GM18907 (cell line): Measurements from ENCODE around the gene RASSF7.

Experiments used
- ATAC-seq: cut with Tn5 transposase; IDR thresholded peaks from one replicate; pipeline ENCODE4 v1.9.1; 2021; ENCODE audit warnings: mild to moderate bottlenecking, moderate library complexity; ENCODE audit not compliant: unreplicated experiment

RASSF7 gene

DNA sequence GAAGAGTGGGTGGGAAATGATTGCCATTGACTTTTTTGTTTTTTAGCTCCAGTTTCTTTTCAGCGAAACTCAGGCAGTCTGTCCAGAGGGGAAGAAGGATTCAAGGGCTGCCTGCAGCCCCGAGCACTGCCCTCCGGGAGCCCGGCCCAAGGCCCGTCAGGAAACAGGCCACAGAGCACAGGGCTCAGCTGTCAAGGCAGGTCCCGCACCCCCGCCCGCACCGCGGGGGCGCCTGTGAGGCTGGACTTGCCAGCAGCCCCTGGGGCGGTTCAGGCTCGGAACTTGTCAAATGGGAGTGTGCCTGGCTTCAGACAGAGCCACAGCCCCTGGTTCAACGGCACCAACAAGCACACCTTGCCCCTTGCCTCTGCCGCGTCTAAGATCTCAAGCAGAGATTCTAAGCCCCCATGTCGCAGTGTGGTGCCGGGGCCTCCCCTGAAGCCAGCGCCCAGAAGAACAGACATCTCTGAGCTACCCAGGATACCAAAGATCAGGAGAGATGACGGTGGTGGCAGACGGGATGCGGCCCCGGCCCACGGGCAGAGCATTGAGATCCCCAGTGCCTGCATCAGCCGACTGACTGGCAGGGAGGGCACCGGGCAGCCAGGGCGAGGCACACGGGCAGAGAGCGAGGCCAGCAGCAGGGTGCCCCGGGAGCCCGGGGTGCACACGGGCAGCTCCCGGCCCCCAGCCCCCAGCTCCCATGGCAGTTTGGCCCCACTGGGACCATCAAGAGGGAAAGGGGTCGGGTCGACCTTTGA lies 46.4 kb downstream of the RASSF7 start:
- no peak for ATAC-seq

DNA sequence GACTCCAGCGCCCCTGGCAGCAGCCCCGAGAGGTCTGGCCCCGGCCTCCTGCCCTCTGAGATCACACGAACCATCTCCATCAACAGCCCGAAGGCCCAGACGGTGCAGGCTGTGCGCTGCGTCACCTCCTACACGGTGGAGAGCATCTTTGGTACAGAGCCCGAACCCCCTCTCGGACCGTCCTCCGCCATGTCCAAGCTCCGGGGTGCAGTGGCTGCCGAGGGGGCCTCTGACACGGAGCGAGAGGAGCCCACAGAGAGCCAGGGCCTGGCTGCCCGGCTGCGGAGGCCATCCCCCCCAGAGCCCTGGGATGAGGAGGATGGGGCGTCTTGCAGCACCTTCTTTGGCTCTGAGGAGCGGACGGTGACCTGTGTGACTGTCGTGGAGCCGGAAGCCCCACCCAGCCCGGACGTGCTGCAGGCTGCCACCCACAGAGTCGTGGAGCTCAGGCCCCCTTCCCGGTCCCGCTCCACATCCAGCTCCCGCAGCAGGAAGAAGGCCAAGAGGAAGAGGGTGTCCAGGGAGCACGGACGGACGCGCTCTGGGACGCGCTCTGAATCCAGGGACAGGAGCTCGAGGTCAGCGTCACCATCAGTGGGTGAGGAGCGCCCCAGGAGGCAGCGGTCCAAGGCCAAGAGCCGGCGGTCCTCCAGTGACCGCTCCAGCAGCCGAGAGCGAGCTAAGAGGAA lies 47.3 kb downstream of the RASSF7 start:
- no peak for ATAC-seq

DNA sequence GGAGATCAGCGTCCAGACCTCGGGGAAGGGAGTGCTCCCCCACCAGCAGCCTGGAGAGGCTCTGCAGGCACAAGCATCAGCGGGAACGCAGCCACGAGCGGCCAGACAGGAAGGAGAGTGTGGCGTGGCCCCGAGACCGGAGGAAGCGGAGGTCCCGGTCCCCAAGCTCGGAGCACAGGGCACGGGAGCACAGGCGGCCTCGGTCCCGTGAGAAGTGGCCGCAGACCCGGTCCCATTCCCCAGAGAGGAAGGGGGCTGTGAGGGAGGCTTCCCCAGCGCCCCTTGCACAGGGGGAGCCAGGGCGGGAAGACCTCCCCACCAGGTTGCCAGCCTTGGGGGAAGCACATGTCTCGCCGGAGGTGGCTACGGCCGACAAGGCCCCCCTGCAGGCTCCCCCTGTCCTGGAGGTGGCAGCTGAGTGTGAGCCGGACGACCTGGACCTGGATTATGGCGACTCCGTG lies 48.1 kb downstream of the RASSF7 start:
- no peak for ATAC-seq

GRCh38 chr11:609341-609811 lies 48.6 kb downstream of the RASSF7 start:
- no peak for ATAC-seq

GRCh38 chr11:610146-610801 lies 49.5 kb downstream of the RASSF7 start:
- ATAC-seq: no peak

DNA sequence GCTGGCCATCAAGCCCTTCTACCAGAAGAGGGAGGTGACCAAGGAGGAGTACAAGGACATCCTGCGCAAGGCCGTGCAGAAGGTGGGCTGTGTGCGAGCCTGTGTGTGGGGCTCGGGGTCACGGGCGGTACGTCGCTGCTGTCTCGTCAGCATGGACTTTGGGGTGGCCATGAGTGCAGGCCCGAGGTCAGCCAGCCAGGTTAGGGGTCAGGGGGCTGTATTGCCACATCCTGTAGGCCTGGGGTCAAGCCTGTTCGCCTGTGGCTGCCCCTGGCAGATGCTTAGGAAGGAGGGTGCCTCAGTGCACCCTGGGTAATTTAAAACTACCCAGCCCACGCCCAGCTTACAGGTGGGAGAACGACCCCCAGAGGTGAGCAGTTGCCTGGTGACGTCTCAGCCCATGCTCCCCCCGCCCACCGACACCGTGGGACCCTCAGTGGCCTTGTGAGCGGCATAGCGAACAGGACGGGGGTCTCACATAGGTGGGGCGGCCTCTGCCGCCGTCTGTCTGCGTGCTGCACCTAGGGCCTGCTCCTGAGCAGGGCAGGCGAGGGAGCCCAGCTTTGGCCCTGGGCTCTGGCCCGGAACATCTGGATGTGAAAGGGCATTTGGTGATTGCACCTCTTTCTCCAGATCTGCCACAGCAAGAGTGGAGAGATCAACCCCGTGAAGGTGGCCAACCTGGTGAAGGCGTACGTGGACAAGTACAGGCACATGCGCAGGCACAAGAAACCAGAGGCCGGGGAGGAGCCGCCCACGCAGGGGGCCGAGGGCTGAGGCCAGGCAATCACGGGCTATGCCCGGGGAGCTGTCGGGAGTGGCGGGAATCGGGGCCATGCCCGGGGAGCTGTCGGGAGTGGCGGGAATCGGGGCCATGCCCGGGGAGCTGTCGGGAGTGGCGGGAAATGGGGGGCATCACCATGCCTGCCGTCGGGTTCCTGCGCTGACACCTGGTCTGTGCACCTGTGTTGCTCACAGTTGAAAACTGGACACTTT lies 50.5 kb downstream of the RASSF7 start:
- no peak for ATAC-seq

GRCh38 chr11:612201-612960 lies 51.6 kb downstream of the RASSF7 start:
- no peak for ATAC-seq

DNA sequence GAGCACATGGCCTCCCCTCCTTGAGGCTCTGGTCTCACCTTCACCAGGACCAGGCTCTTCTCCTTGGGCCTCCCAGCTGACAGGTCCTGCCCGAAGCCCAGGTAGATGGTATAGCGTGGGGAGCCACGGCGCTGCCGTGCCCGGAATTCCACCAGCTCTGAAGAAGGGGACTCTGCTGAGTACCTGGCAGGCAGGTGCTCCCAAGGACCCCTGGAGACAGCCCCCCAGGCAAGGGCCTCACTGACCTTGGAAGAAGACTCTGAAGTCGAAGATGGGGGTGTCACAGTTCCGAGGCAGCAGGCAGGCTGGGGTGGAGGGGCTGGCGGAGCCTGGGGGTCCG lies 52.2 kb downstream of the RASSF7 start:
- ATAC-seq: no peak

DNA sequence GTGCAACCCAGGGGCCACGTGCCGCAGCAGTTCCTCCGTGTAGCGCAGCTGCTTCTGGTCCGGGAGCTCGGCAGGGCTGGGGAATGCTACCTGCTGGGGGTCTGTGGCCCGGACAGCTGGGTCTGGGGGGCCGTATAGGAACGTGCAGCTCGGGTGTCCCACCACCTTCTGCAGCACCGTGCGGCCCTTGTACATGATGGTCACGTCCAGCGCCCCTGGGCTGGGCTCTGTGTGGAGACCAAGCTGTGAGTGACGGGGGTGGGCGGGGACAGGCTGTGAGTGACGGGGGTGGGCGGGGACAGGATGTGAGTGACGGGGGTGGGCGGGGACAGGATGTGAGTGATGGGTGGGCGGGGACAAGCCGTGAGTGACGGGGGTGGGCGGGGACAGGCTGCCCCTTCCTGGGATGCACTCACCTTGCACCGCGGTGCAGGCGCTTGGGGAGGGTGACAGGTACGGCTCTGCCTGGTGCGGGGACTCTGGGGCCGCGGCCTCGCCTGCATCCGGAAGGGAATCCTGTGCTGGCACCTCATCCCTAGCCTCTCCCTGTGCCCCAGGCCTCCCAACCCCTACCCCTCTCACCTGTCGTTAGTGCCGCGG lies 52.7 kb downstream of the RASSF7 start:
- no peak for ATAC-seq
